Common myeloid progenitor, CD34-positive (primary cell): ENCODE measurements around the gene CEP164.

Experiments
- CTCF ChIA-PET: fragments of 350-600 bp; sonication (Branson Sonifier 250); formaldehyde crosslinking; loops from one replicate; lab custom pipeline; 2021; ENCODE audit warnings: antibody characterized with exemption; lab: Charles Lee
- POLR2A ChIA-PET: fragments of 350-600 bp; sonication (Branson Sonifier 250); formaldehyde crosslinking; loops from one replicate; lab custom pipeline; 2021; ENCODE audit warnings: antibody characterized with exemption; lab: Charles Lee
- DNase-seq, 3 donors: peaks; one replicate each; pipeline versions ENCODE4 v3.0.0 to v3.0.0-alpha.2; 2013
- H3K27ac ChIP-seq, 2 experiments: 1 replicate in 1 of 2; 2 replicates in 1 of 2; pipeline ENCODE4 v1.7.0; 2013; ENCODE audit warnings: inconsistent platforms in 2 of 2, low read length in 2 of 2, mild to moderate bottlenecking in 2 of 2, low read depth in 1 of 2, moderate library complexity in 1 of 2; ENCODE audit not compliant: severe bottlenecking in 2 of 2, insufficient read depth in 1 of 2, poor library complexity in 1 of 2
- H3K27me3 ChIP-seq, 5 experiments: replicated peaks in 2 of 5; 1 replicate in 3 of 5; 2 replicates in 2 of 5; pipeline versions ENCODE4 v1.6.1 to v1.7.0; 2013; ENCODE audit warnings: low read length in 4 of 5, mild to moderate bottlenecking in 2 of 5, moderate library complexity in 2 of 5, inconsistent platforms in 1 of 5; ENCODE audit not compliant: insufficient read depth in 5 of 5, control insufficient read depth in 4 of 5
- H3K36me3 ChIP-seq, 4 experiments: 1 replicate in 2 of 4; 2 replicates in 2 of 4; pipeline versions ENCODE4 v1.6.1 to v1.7.0; 2013; ENCODE audit warnings: low read length in 3 of 4, control low read depth in 1 of 4, mild to moderate bottlenecking in 1 of 4; ENCODE audit not compliant: control insufficient read depth in 4 of 4, insufficient read depth in 4 of 4
- H3K4me1 ChIP-seq, 4 experiments: 1 replicate in 3 of 4; 2 replicates in 1 of 4; pipeline versions ENCODE4 v1.6.1 to v1.7.1; 2013; ENCODE audit warnings: low read length in 3 of 4, mild to moderate bottlenecking in 3 of 4, control low read depth in 1 of 4, inconsistent platforms in 1 of 4, moderate library complexity in 1 of 4; ENCODE audit not compliant: control insufficient read depth in 4 of 4, insufficient read depth in 4 of 4; ENCODE audit errors: control extremely low read depth in 1 of 4
- H3K4me3 ChIP-seq, 7 experiments: 1 replicate in 4 of 7; 2 replicates in 3 of 7; pipeline versions ENCODE4 v1.5.1 to v1.7.0; 2013; ENCODE audit warnings: mild to moderate bottlenecking in 7 of 7, low read length in 6 of 7, moderate library complexity in 6 of 7, inconsistent platforms in 2 of 7, low read depth in 2 of 7, control low read depth in 1 of 7; ENCODE audit not compliant: insufficient read depth in 4 of 7, control insufficient read depth in 1 of 7; ENCODE audit errors: extremely low read depth in 1 of 7
- H3K9me3 ChIP-seq, 5 experiments: 1 replicate in 4 of 5; 2 replicates in 1 of 5; pipeline versions ENCODE4 v1.6.1 to v1.7.1; 2013; ENCODE audit warnings: low read length in 4 of 5, mild to moderate bottlenecking in 2 of 5, inconsistent platforms in 1 of 5, low read depth in 1 of 5, moderate library complexity in 1 of 5; ENCODE audit not compliant: control insufficient read depth in 4 of 5, insufficient read depth in 2 of 5; ENCODE audit errors: control extremely low read depth in 1 of 5
- WGBS: methylation state at CpG from one replicate; pipeline ENCODE4 v1.1.5; 2013; ENCODE audit not compliant: insufficient coverage; 5-methylcytosine and 5-hydroxymethylcytosine counted together

The CEP164 gene

GRCh38 chr11:117375960-117376359 is 48.3 kb downstream of the CEP164 start:
- H3K36me3 ChIP-seq = peaks cover 2 to 60% (median 36%) of the 10 kb centered on the region in 4 experiments
- ChIA-PET POLR2A (no interaction called here), CTCF (interaction anchor here (0.9 to 1.0 kb wide), 2 partner anchors 9 to 441 kb away, joined by 3 read pairs; no protein-coding TSS in a partner anchor)

DNA sequence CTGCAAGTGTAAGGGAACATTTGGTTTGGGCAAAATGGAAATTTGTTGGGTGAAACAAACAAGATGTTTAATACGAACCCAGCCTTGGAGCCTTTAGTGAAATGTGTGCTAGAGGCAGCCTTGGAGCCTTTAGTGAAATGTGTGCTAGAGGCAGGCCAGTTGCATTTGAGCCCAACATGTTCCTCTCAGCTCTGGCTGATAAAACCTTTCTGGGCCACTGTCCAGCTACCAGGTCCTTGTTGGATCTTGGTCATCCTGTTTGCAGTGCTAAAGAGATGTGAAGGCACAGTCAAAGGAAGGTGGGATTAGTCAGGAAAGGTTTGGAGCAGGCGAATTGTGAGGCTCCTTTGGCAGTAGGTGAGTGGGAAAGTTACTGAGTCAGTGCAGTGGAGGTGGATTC is 48.9 kb downstream of the CEP164 start:
- Histone ChIP-seq H3K36me3 (peaks cover 5 to 60% (median 36%) of the 10 kb centered on the region in 4 experiments), H3K4me1 (no peaks in the 10 kb centered on the region), H3K9me3 (no peaks in the 10 kb centered on the region), H3K4me3 (no peak overlapping the region), H3K27me3 (no peaks in the 10 kb centered on the region), H3K27ac (no peak overlapping the region)
- CTCF ChIA-PET = interaction anchor here (0.9 to 1.0 kb wide), 2 partner anchors 8 to 441 kb away, joined by 3 read pairs; no protein-coding TSS in a partner anchor
- no peak for DNase-seq
- POLR2A ChIA-PET = no interaction called here
- WGBS = 100% methylated on average over 2 of the region's 2 CpGs

More at GRCh38 chr11:117375960-117376359, 48.3 kb downstream of the CEP164 start:
- no peak for DNase-seq
- Histone ChIP-seq H3K9me3 (no peaks in the 10 kb centered on the region), H3K27ac (no peak overlapping the region), H3K27me3 (no peaks in the 10 kb centered on the region), H3K4me1 (no peaks in the 10 kb centered on the region), H3K4me3 (no peak overlapping the region)
- WGBS = 100% methylated on average over 4 of the region's 5 CpGs

- peaks cover 8 to 53% (median 38%) of the 10 kb centered on the region in 4 experiments for H3K36me3 ChIP-seq
- 72% methylated on average over 9 of the region's 12 CpGs for WGBS
- peaks cover 0 to 2% (median 1%) of the 10 kb centered on the region in 4 experiments for H3K4me1 ChIP-seq
- H3K9me3 ChIP-seq = no peaks in the 10 kb centered on the region
- no peak overlapping the region for H3K4me3 ChIP-seq
- no peak for DNase-seq
- ChIA-PET CTCF (interaction anchor here (0.7 to 0.8 kb wide), 2 partner anchors 21 to 147 kb away, joined by 3 read pairs; partner anchors contain the start of genes PCSK7 and RNF214), POLR2A (no interaction called here)
- H3K27me3 ChIP-seq = no peaks in the 10 kb centered on the region
- no peak overlapping the region for H3K27ac ChIP-seq
Observed at GRCh38 chr11:117378976-117379865, 51.6 kb downstream of the CEP164 start.

DNA sequence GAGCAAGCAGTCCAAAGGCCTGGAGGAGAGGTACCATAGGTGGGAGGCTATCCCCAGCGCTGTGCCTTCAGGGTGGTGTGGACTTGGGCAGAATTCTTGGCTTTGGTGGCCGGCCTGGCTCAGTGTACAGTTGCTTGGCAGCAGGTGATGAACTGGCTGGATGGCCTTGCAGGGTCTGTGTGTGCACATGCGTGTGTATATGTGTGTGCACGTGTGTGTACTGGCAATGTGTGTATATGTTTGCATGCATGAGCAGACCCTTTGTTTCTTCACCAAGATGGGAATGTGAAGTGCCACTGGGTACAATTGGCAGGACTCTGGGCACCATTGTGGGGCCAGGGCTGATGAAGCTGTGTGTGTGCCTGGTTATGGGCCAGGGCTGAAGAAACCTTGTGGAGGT is 53.0 kb downstream of the CEP164 start:
- peaks cover 8 to 44% (median 34%) of the 10 kb centered on the region in 4 experiments for H3K36me3 ChIP-seq
- DNase-seq = no peak
- ChIA-PET CTCF (interaction anchor here (0.9 kb wide), 1 partner anchor 9 kb away, joined by 3 read pairs; no protein-coding TSS in a partner anchor), POLR2A (no interaction called here)
- 100% methylated on average over 2 of the region's 4 CpGs for WGBS
- H3K27me3 ChIP-seq = no peaks in the 10 kb centered on the region
- H3K4me1 ChIP-seq = peaks cover 0 to 2% (median 1%) of the 10 kb centered on the region in 4 experiments
- no peaks in the 10 kb centered on the region for H3K9me3 ChIP-seq
- H3K4me3 ChIP-seq = no peak overlapping the region
- no peak overlapping the region for H3K27ac ChIP-seq

DNA sequence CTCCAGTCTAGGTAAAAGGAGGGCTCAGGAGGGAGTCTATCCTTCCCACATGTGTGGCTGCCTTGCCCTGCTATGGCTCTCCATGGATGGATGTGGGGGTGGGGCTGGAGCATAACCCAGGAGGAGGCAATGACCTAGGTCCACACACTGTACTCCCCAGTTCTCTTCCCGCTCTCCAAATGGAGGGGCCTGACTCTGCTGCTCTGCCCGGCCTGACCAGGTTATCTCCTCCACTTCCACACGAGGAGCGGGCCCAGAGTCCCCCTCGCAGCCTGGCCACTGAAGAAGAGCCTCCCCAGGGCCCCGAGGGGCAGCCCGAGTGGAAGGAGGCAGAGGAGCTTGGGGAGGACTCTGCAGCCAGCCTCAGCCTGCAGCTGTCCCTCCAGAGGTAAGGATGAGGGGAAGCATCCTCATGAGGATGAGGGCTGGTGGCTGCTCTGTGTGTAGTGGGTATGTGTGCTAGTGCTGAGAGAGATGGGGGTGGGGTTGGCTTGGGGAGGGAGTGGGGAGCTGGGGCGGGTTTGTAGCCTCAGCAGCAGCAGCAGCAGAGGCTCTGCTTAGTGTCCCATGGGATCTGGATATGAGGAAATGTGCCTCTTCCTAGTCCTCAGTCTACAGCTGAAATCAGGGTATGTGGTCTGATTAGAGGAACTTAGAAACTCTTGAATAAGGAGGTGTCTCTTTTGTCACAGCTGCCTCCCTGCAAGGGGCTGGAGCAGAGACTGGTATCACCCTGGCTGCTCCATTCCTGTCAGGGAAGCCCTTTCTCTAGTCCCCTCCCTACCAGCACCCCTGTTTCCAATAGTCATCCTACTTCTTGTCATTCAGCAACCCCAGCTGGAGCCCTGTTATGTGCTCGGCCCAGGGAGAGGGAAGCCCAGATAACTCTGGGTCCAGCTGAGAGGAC is 54.1 kb downstream of the CEP164 start:
- Histone ChIP-seq H3K27ac (no peak overlapping the region), H3K4me1 (peaks cover 0 to 2% (median 1%) of the 10 kb centered on the region in 4 experiments), H3K36me3 (peaks cover 8 to 41% (median 27%) of the 10 kb centered on the region in 4 experiments), H3K27me3 (no peaks in the 10 kb centered on the region), H3K9me3 (no peaks in the 10 kb centered on the region), H3K4me3 (no peak overlapping the region)
- WGBS = 94% methylated on average over 8 of the region's 9 CpGs
- ChIA-PET CTCF (interaction anchor here (0.9 to 1.0 kb wide), 2 partner anchors 7 to 20 kb away, joined by 3 read pairs; no protein-coding TSS in a partner anchor), POLR2A (no interaction called here)
- no peak for DNase-seq

GRCh38 chr11:117382746-117383145 is 55.1 kb downstream of the CEP164 start:
- Histone ChIP-seq H3K36me3 (peaks cover 8 to 44% (median 32%) of the 10 kb centered on the region in 4 experiments), H3K27me3 (no peaks in the 10 kb centered on the region), H3K4me3 (no peak overlapping the region), H3K4me1 (peaks cover 0 to 2% (median 1%) of the 10 kb centered on the region in 4 experiments), H3K9me3 (no peaks in the 10 kb centered on the region), H3K27ac (no peak overlapping the region)
- CTCF ChIA-PET = interaction anchor here (1.0 kb wide), 1 partner anchor 19 kb away, joined by 3 read pairs; no protein-coding TSS in a partner anchor
- no peak for DNase-seq
- POLR2A ChIA-PET = no interaction called here
- no CpG with 5 or more reads among the region's 4 CpGs for WGBS
